Activated CD4-positive, alpha-beta T cell treated with anti-CD3 and anti-CD28 coated beads for 36 hours (primary cell): Measurements from ENCODE around the gene BLTP3B. TPM values are rescaled to one million over a fixed set of nuclear protein-coding genes. Genes with fewer than 3 reads are reported as not detected.

ENCODE experiments used
- ATAC-seq: fragments of 200-7000 bp; cut with Tn5 transposase; one replicate; pipeline ENCODE4 v1.10.0; 2021; ENCODE audit warnings: mild to moderate bottlenecking, moderate library complexity
- CTCF ChIA-PET: fragments of 350-600 bp; sonication (Branson Sonifier 250); formaldehyde crosslinking; loops from one replicate; lab custom pipeline; 2021; ENCODE audit warnings: antibody characterized with exemption; lab: Charles Lee
- POLR2A ChIA-PET: fragments of 350-600 bp; sonication (Branson Sonifier 250); formaldehyde crosslinking; loops from one replicate; lab custom pipeline; 2021; ENCODE audit warnings: antibody characterized with exemption, inconsistent platforms; lab: Charles Lee
- DNase-seq: peaks from one replicate; pipeline ENCODE4 v3.0.0-alpha.2; 2020
- H3K27ac Mint-ChIP-seq: one replicate; pipeline ENCODE4 v1.8.0; 2021; ENCODE audit warnings: mixed read lengths
- H3K27me3 Mint-ChIP-seq: one replicate; pipeline ENCODE4 v1.8.0; 2021; ENCODE audit warnings: mixed read lengths
- H3K36me3 Mint-ChIP-seq: one replicate; pipeline ENCODE4 v1.8.0; 2021; ENCODE audit warnings: low read depth, mixed read lengths
- H3K4me1 Mint-ChIP-seq: one replicate; pipeline ENCODE4 v1.8.0; 2021; ENCODE audit warnings: mixed read lengths
- H3K4me3 Mint-ChIP-seq: one replicate; pipeline ENCODE4 v1.8.0; 2021; ENCODE audit warnings: mild to moderate bottlenecking, moderate library complexity, mixed read lengths
- H3K9me3 Mint-ChIP-seq: one replicate; pipeline ENCODE4 v1.8.0; 2021; ENCODE audit warnings: low read depth, mixed read lengths
- intact Hi-C, 2 experiments: fragments of 100-400 bp; cut with DNase I in 1 of 2; cut with micrococcal nuclease in 1 of 2; formaldehyde crosslinking; loops; one replicate each; pipeline versions ENCODE4 v1.14.2 to v1.15.1; 2022 to 2024; cut with DNase I, micrococcal nuclease
- total RNA-seq, 2 experiments: library from RNA; stranded (reverse); gene quantifications; one replicate each; pipeline ENCODE4 v1.2.3, GENCODE V29; 2021

Gene BLTP3B
- total RNA-seq, 2 experiments from 2014 or later: 39.5 to 48.7 TPM

- ChIA-PET POLR2A (no interaction called here), CTCF (no interaction called here)
- Mint-ChIP-seq H3K4me3 (peak overlapping the region; percentile 94), H3K9me3 (no peaks in the 10 kb centered on the region), H3K27ac (peak overlapping the region; percentile 97), H3K27me3 (no peaks in the 10 kb centered on the region), H3K4me1 (peaks cover 44% of the 10 kb centered on the region), H3K36me3 (peaks cover 12% of the 10 kb centered on the region)
- peak; percentile 48 for DNase-seq
- intact Hi-C loops: loop anchor here in 1 of 2 experiments (1.0 to 5.0 kb wide), 4 partner anchors 40 to 1639 kb away; partner anchors contain the start of genes APAF1 and IKBIP
- peak; percentile 68 for ATAC-seq
These were observed 1.0 kb downstream of the BLTP3B start for GRCh38 chr12:100141666-100141997.

- Mint-ChIP-seq H3K4me3 (peak overlapping the region; percentile 35), H3K36me3 (peaks cover 18% of the 10 kb centered on the region), H3K27me3 (no peaks in the 10 kb centered on the region), H3K4me1 (peaks cover 51% of the 10 kb centered on the region), H3K27ac (no peak overlapping the region), H3K9me3 (no peaks in the 10 kb centered on the region)
- no peak for ATAC-seq
- CTCF ChIA-PET: no interaction called here
- POLR2A ChIA-PET: interaction anchor here (0.6 to 2.4 kb wide), 2 partner anchors 8 to 62 kb away, joined by 4 to 6 read pairs; partner anchors contain the start of gene ACTR6
- intact Hi-C loops: no loop called here
- DNase-seq: no peak
These were observed 3.9 kb downstream of the BLTP3B start for GRCh38 chr12:100138803-100139098.

GRCh38 chr12:100138048-100138802, 4.4 kb downstream of the BLTP3B start:
- peak overlapping the region; percentile 7 for H3K27ac Mint-ChIP-seq
- ATAC-seq (no peak), DNase-seq (no peak)
- H3K27me3 Mint-ChIP-seq: no peaks in the 10 kb centered on the region
- intact Hi-C loops: no loop called here
- peak overlapping the region; percentile 35 for H3K4me3 Mint-ChIP-seq
- ChIA-PET POLR2A (interaction anchor here (2.4 kb wide), 1 partner anchor 62 kb away, joined by 6 read pairs; the partner anchor contains the start of gene ACTR6), CTCF (interaction anchor here (0.6 to 0.7 kb wide), 3 partner anchors 42 to 140 kb away, joined by 3 to 4 read pairs (median 3); no protein-coding TSS in a partner anchor)
- H3K36me3 Mint-ChIP-seq: peaks cover 22% of the 10 kb centered on the region
- no peaks in the 10 kb centered on the region for H3K9me3 Mint-ChIP-seq
- peaks cover 52% of the 10 kb centered on the region for H3K4me1 Mint-ChIP-seq

DNA sequence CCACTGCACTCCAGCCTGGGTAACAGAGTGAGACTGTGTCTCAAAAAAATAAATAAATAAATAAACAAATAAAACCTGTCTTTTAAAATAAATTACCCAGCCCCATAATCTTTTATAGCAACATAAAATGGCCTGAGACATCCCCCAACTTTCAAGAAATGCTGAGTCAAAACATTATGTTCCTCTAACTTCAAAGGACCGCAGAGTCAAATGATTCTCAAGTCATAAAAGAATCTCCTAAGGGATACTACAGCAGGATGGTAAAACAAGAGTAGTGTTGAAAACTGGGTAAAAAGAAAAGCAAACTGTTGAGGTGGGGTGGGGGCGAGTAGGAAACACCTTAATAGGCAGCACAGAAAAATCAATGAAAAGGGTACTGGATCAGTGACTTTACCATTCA, 9.5 kb downstream of the BLTP3B start:
- intact Hi-C loops: no loop called here
- ATAC-seq: peak; percentile 39
- no peak overlapping the region for H3K4me3 Mint-ChIP-seq
- ChIA-PET POLR2A (no interaction called here), CTCF (interaction anchor here (1.0 kb wide), 1 partner anchor 21 kb away, joined by 3 read pairs; no protein-coding TSS in a partner anchor)
- H3K4me1 Mint-ChIP-seq: peaks cover 47% of the 10 kb centered on the region
- H3K27me3 Mint-ChIP-seq: no peaks in the 10 kb centered on the region
- peaks cover 3% of the 10 kb centered on the region for H3K9me3 Mint-ChIP-seq
- DNase-seq: no peak
- H3K36me3 Mint-ChIP-seq: peaks cover 21% of the 10 kb centered on the region
- no peak overlapping the region for H3K27ac Mint-ChIP-seq

DNA sequence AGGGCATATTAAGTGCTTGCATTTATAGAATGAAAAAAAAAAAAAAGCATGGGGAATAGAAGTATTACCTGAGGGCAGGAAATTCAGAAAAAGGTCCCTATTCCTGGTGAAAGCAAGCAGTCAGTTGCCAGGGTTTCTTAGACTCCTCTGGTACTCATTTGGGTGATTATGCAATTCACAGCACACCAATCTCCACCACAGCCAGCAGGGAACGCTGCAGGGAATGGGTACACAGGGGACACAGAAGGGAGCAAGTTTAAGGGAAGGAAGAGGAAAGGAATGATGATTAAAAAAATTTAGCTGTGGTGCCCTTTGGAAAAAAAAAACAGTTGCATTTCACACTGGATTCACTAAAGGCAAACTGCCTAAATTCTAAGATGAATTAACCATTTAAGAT, 14.2 kb downstream of the BLTP3B start:
- Mint-ChIP-seq H3K27me3 (no peaks in the 10 kb centered on the region), H3K36me3 (peaks cover 11% of the 10 kb centered on the region), H3K4me3 (no peak overlapping the region), H3K27ac (no peak overlapping the region), H3K9me3 (peaks cover 3% of the 10 kb centered on the region), H3K4me1 (peaks cover 40% of the 10 kb centered on the region)
- POLR2A ChIA-PET: interaction anchor here (0.6 kb wide), 1 partner anchor 18 kb away, joined by 5 read pairs; no protein-coding TSS in a partner anchor
- ATAC-seq (no peak), DNase-seq (no peak)
- intact Hi-C loops: no loop called here
- CTCF ChIA-PET: interaction anchor here (0.6 to 3.0 kb wide), 3 partner anchors 8 to 62 kb away, joined by 3 to 8 read pairs (median 3); no protein-coding TSS in a partner anchor

DNA sequence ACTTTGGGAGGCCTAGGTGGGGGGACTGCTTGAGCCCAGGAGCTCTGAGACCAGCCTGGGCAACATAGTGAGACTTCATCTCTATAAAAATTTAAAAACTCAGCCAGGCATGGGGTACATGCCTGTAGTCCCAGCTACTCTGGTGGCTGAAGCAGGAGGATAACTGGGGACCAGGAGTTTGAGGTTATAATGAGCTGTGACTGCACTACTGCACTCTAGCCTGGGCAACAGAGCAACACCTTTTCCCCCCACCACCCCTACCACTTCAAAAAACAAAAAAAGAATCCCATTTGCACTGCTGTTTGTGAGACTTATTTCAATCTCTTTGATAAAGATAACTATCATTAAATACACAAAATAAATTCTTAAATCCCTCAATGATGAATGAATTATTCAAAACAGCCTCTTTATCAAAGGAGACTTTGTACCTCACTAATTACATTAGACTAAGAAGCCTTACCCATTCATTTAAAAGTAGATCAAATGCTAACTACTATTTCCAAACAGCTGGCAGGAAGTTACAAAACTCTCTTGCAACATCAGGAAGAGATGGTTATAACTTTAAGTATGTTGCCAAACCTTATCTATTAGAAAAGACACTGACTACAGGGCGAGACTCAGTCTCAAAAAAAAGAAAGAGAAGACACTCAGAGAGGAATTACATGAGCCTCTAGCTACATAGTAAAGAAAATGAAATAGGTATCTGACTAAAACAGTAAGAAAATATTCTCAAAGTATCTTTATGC, 14.7 kb downstream of the BLTP3B start:
- Mint-ChIP-seq H3K4me1 (peaks cover 36% of the 10 kb centered on the region), H3K9me3 (peaks cover 3% of the 10 kb centered on the region), H3K27ac (no peak overlapping the region), H3K36me3 (peaks cover 7% of the 10 kb centered on the region), H3K4me3 (no peak overlapping the region), H3K27me3 (no peaks in the 10 kb centered on the region)
- POLR2A ChIA-PET: interaction anchor here (0.6 kb wide), 1 partner anchor 18 kb away, joined by 5 read pairs; no protein-coding TSS in a partner anchor
- DNase-seq: no peak
- intact Hi-C loops: no loop called here
- no peak for ATAC-seq
- CTCF ChIA-PET: interaction anchor here (0.6 to 3.0 kb wide), 2 partner anchors 27 to 1242 kb away, joined by 3 to 8 read pairs; no protein-coding TSS in a partner anchor

GRCh38 chr12:100123316-100124095, 19.2 kb downstream of the BLTP3B start:
- Mint-ChIP-seq H3K4me1 (peaks cover 17% of the 10 kb centered on the region), H3K9me3 (peaks cover 4% of the 10 kb centered on the region), H3K27ac (no peak overlapping the region), H3K4me3 (no peak overlapping the region), H3K27me3 (no peaks in the 10 kb centered on the region), H3K36me3 (peaks cover 8% of the 10 kb centered on the region)
- ChIA-PET CTCF (interaction anchor here (1.1 to 1.2 kb wide), 4 partner anchors 10 to 68 kb away, joined by 3 to 4 read pairs (median 3); no protein-coding TSS in a partner anchor), POLR2A (no interaction called here)
- ATAC-seq: no peak
- intact Hi-C loops: no loop called here
- DNase-seq: no peak

GRCh38 chr12:100120355-100120754, 22.3 kb downstream of the BLTP3B start:
- peaks cover 3% of the 10 kb centered on the region for H3K4me1 Mint-ChIP-seq
- H3K4me3 Mint-ChIP-seq: no peak overlapping the region
- ATAC-seq: no peak
- peaks cover 15% of the 10 kb centered on the region for H3K36me3 Mint-ChIP-seq
- ChIA-PET POLR2A (no interaction called here), CTCF (interaction anchor here (0.9 kb wide), 1 partner anchor 9 kb away, joined by 3 read pairs; no protein-coding TSS in a partner anchor)
- H3K9me3 Mint-ChIP-seq: peaks cover 4% of the 10 kb centered on the region
- DNase-seq: no peak
- no peak overlapping the region for H3K27ac Mint-ChIP-seq
- H3K27me3 Mint-ChIP-seq: no peaks in the 10 kb centered on the region
- intact Hi-C loops: no loop called here

DNA sequence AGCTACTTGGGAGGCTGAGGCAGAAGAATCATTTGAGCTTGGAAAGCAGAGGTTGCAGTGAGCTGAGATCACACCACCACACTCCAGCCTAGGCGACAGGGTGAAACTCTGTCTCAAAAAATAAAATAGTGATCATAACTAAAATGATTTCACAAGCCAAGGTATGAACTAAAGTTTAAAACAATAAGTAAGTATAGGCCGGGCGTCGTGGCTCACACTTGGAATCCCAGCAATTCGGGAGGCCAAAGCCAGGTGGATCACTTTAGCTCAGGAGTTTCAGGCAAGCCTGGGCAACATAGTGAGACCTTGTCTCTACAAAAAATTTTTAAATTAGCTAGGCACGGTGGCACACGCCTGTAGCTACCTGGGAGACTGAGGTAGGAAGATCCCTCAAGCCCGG, 27.4 kb downstream of the BLTP3B start:
- Mint-ChIP-seq H3K27ac (no peak overlapping the region), H3K9me3 (peaks cover under 1% of the 10 kb centered on the region), H3K4me3 (no peak overlapping the region), H3K4me1 (peaks cover 12% of the 10 kb centered on the region), H3K36me3 (peaks cover 16% of the 10 kb centered on the region), H3K27me3 (no peaks in the 10 kb centered on the region)
- DNase-seq (no peak), ATAC-seq (no peak)
- intact Hi-C loops: no loop called here
- ChIA-PET POLR2A (no interaction called here), CTCF (interaction anchor here (0.6 to 0.7 kb wide), 2 partner anchors 114 to 1748 kb away, joined by 3 to 5 read pairs; no protein-coding TSS in a partner anchor)

DNA sequence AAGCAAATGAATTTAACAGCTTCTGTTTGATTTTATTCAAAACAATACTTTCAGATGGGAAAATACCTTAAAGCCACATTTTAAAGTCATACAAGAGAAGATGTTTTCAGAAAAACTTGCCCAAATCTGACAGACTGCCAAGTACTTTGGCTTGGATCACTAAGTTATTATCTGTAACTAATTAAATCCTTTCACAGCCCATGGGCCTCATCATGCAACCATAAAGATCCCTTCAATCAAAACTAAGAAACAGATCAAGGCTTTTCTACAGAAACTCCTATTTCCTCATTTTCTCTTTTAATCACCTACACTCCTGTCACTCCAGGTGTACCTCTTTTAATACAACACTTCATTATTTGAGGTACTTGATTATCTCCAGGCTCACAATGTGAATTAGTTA, 28.1 kb downstream of the BLTP3B start:
- DNase-seq (no peak), ATAC-seq (no peak)
- ChIA-PET POLR2A (no interaction called here), CTCF (interaction anchor here (0.6 to 1.1 kb wide), 2 partner anchors 8 to 780 kb away, joined by 3 to 4 read pairs; no protein-coding TSS in a partner anchor)
- Mint-ChIP-seq H3K27me3 (no peaks in the 10 kb centered on the region), H3K9me3 (peaks cover 2% of the 10 kb centered on the region), H3K4me3 (no peak overlapping the region), H3K4me1 (peaks cover 14% of the 10 kb centered on the region), H3K36me3 (peaks cover 22% of the 10 kb centered on the region), H3K27ac (no peak overlapping the region)
- intact Hi-C loops: no loop called here

- H3K27me3 Mint-ChIP-seq: no peaks in the 10 kb centered on the region
- DNase-seq (no peak), ATAC-seq (no peak)
- H3K4me3 Mint-ChIP-seq: no peak overlapping the region
- H3K36me3 Mint-ChIP-seq: peaks cover 44% of the 10 kb centered on the region
- H3K27ac Mint-ChIP-seq: peak overlapping the region; percentile 9
- intact Hi-C loops: no loop called here
- ChIA-PET POLR2A (interaction anchor here (0.7 kb wide), 1 partner anchor 18 kb away, joined by 5 read pairs; no protein-coding TSS in a partner anchor), CTCF (no interaction called here)
- H3K9me3 Mint-ChIP-seq: peaks cover 8% of the 10 kb centered on the region
- peaks cover 11% of the 10 kb centered on the region for H3K4me1 Mint-ChIP-seq
These were observed 32.4 kb downstream of the BLTP3B start for GRCh38 chr12:100110276-100110675.
